ENCODE results near the gene DMTF1. TPM values are rescaled to one million over a fixed set of nuclear protein-coding genes. Genes with fewer than 3 reads are reported as not detected.

DMTF1 gene
- total and polyA plus RNA-seq, 9 donors: 38.2 to 107 (median 78.3) TPM

DNA sequence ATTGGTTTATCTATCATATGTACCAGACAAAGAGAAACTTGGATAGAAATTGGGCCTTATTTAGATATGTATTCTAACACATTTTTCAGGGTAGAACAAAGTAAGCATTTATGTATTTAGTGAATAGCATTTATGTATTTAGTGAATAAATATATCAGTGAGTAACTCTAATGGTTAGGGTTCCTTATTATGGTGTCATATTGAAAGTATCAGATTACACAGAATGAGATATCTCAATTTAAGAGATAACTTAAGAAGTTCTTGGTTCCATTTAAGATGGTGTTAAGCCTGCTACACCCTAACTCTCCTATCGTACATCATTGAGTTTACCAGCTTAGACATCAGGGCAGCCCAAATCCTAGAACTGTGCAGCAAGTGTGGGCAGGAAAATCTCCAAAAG is 35.9 kb upstream of the DMTF1 start:
- whole genome bisulfite sequencing, 3 donors: 88 to 93% (median 89%) methylated on average over 1 of the region's 1 CpG
- intact Hi-C loops (cut with DNase I): no loop called here
- H3K36me3 ChIP-seq: no peaks in the 10 kb centered on the region
- no peak for DNase-seq
- H3K27me3 ChIP-seq: no peaks in the 10 kb centered on the region
- H3K4me3 ChIP-seq: no peak overlapping the region
- H3K27ac ChIP-seq: no peak overlapping the region
- TF ChIP-seq POLR2A (IDR thresholded peaks at IDR 0.05) (no peak), EP300 (IDR thresholded peaks at IDR 0.05) (no peak)
- TF ChIP-seq, protein P1, sequence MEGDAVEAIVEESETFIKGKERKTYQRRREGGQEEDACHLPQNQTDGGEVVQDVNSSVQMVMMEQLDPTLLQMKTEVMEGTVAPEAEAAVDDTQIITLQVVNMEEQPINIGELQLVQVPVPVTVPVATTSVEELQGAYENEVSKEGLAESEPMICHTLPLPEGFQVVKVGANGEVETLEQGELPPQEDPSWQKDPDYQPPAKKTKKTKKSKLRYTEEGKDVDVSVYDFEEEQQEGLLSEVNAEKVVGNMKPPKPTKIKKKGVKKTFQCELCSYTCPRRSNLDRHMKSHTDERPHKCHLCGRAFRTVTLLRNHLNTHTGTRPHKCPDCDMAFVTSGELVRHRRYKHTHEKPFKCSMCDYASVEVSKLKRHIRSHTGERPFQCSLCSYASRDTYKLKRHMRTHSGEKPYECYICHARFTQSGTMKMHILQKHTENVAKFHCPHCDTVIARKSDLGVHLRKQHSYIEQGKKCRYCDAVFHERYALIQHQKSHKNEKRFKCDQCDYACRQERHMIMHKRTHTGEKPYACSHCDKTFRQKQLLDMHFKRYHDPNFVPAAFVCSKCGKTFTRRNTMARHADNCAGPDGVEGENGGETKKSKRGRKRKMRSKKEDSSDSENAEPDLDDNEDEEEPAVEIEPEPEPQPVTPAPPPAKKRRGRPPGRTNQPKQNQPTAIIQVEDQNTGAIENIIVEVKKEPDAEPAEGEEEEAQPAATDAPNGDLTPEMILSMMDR (IDR thresholded peaks at IDR 0.05): no peak
- H3K4me1 ChIP-seq (ENCODE audit: insufficient read depth): no peaks in the 10 kb centered on the region
- H3K9me3 ChIP-seq: no peaks in the 10 kb centered on the region

DNA sequence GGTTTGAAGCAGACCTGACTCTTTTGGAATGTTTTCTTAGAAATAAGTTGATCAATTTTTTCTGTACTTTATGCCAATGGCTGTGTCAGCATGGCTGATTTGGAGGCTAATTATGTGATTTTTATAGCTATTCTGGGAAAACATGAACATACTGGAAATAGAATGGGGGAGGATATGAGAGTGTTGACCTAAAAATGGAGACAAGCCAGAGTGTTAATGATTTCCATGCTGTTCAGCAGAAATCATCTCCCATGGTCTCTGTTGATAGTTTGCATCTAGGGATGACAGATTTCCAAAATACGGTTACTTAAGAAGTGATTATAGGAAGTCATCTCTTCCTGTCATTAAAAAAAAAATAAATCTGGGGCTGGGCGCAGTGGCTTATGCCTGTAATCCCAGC is 32.7 kb upstream of the DMTF1 start:
- TF ChIP-seq, protein P1 (IDR thresholded peaks at IDR 0.05): no peak
- TF ChIP-seq POLR2A (IDR thresholded peaks at IDR 0.05) (no peak), EP300 (IDR thresholded peaks at IDR 0.05) (no peak)
- Histone ChIP-seq H3K4me3 (no peak overlapping the region), H3K36me3 (no peaks in the 10 kb centered on the region), H3K4me1 (ENCODE audit: insufficient read depth) (no peaks in the 10 kb centered on the region), H3K27me3 (no peaks in the 10 kb centered on the region), H3K9me3 (no peaks in the 10 kb centered on the region), H3K27ac (no peak overlapping the region)
- intact Hi-C loops (cut with DNase I): no loop called here
- no peak for DNase-seq
- 46 to 68% (median 48%) methylated on average over 2 of the region's 2 CpGs for WGBS, 3 donors

DNA sequence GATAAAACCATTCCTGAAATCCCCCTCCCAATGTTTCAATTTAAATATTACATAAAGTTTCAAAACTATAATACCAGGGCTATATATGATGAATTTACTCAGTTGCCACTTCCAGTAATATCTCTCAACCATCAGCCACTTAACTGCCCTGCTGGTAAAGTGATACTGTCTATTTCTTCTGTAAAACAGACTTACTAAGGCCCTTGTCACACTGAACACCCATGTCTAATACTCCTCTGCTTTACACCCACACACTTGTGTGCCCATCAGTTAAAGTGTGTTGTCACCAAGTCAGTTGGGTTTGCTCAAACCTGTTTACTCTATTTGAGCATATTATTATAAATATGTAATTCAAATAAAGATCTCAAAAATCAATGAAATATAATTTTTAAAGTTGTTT is 29.1 kb upstream of the DMTF1 start:
- H3K4me3 ChIP-seq: no peak overlapping the region
- no peak for DNase-seq
- no peak overlapping the region for H3K27ac ChIP-seq
- no peaks in the 10 kb centered on the region for H3K4me1 ChIP-seq (ENCODE audit: insufficient read depth)
- intact Hi-C loops (cut with DNase I): no loop called here
- no peaks in the 10 kb centered on the region for H3K36me3 ChIP-seq
- no peaks in the 10 kb centered on the region for H3K9me3 ChIP-seq
- TF ChIP-seq, protein P1 (IDR thresholded peaks at IDR 0.05): no peak
- TF ChIP-seq EP300 (IDR thresholded peaks at IDR 0.05): no peak
- TF ChIP-seq POLR2A (IDR thresholded peaks at IDR 0.05): no peak
- no peaks in the 10 kb centered on the region for H3K27me3 ChIP-seq

DNA sequence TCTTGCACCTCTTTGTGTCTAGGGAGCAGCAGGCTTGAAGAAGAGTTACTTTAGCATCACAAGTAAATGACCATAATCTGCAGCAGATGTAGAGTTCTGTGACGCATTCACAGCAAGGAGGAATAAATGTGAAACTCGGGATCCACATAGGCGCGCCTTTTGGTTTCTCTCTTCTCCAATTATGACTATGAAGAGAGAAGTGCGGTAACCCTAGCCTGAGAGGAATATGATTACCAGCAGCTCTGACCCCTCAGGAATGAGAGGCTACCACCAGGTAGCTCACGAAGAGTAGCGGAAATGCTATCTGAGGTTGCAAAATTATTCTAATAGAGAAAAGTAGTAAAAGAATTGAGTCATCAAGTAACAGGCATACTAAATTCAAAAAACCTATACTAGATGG is 25.2 kb upstream of the DMTF1 start:
- no peak for TF ChIP-seq POLR2A (IDR thresholded peaks at IDR 0.05)
- TF ChIP-seq, protein P1 (IDR thresholded peaks at IDR 0.05): no peak
- TF ChIP-seq EP300 (IDR thresholded peaks at IDR 0.05): no peak
- Histone ChIP-seq H3K9me3 (no peaks in the 10 kb centered on the region), H3K27me3 (no peaks in the 10 kb centered on the region), H3K4me1 (ENCODE audit: insufficient read depth) (no peaks in the 10 kb centered on the region), H3K27ac (no peak overlapping the region), H3K36me3 (no peaks in the 10 kb centered on the region), H3K4me3 (no peak overlapping the region)
- DNase-seq: no peak
- WGBS, 3 donors: 93 to 96% (median 96%) methylated on average over 7 of the region's 7 CpGs
- intact Hi-C loops (cut with DNase I): no loop called here

DNA sequence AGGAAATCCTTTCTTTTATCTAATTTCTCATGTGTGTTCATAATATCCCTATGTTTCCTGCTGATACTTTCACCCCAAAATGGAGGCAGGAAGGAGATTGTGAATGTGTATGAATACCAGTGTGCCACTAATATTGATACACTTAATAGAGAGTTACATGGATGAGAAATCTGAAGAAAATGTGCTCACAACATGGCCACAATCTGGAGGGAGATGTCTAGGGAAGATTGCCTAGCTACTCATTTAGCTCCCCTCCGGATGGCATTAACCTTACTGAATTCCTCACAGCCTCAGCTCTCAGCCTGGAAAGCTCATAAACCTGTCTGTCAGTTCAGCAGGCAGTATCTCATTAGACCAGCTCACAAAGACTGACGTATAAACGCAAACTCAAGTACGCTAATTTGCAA is 23.4 kb upstream of the DMTF1 start:
- no peaks in the 10 kb centered on the region for H3K4me1 ChIP-seq (ENCODE audit: insufficient read depth)
- no peak for DNase-seq
- no peaks in the 10 kb centered on the region for H3K27me3 ChIP-seq
- no peak overlapping the region for H3K27ac ChIP-seq
- no peak overlapping the region for H3K4me3 ChIP-seq
- TF ChIP-seq POLR2A (IDR thresholded peaks at IDR 0.05) (no peak), EP300 (IDR thresholded peaks at IDR 0.05) (no peak)
- TF ChIP-seq, protein P1 (IDR thresholded peaks at IDR 0.05): no peak
- intact Hi-C loops (cut with DNase I): no loop called here
- H3K9me3 ChIP-seq: no peaks in the 10 kb centered on the region
- WGBS, 3 donors: 15 to 23% (median 15%) methylated on average over 4 of the region's 4 CpGs
- no peaks in the 10 kb centered on the region for H3K36me3 ChIP-seq
